PC-3 (cell line): ENCODE results near the gene TMEM250.

ENCODE experiments used
- EZH2 ChIP-seq: fragments of 300-600 bp; sonication (generic); IDR thresholded peaks from one replicate; pipeline ENCODE4 v1.6.1; 2017; ENCODE audit warnings: antibody characterized with exemption, mild to moderate bottlenecking, low read length; ENCODE audit not compliant: unreplicated experiment
- EZH2phosphoT487 ChIP-seq: fragments of 300-600 bp; sonication (generic); IDR thresholded peaks from 2 replicates; pipeline ENCODE4 v1.6.1; 2018; ENCODE audit warnings: mild to moderate bottlenecking, antibody characterized with exemption, low read length, borderline replicate concordance
- TF ChIP-seq, protein P1 (sequence below): fragments of 300-600 bp; sonication (generic); conservative IDR thresholded peaks from 2 replicates; pipeline ENCODE4 v1.5.1; 2017; ENCODE audit warnings: antibody characterized with exemption, low read depth, mild to moderate bottlenecking, low read length

DNA sequence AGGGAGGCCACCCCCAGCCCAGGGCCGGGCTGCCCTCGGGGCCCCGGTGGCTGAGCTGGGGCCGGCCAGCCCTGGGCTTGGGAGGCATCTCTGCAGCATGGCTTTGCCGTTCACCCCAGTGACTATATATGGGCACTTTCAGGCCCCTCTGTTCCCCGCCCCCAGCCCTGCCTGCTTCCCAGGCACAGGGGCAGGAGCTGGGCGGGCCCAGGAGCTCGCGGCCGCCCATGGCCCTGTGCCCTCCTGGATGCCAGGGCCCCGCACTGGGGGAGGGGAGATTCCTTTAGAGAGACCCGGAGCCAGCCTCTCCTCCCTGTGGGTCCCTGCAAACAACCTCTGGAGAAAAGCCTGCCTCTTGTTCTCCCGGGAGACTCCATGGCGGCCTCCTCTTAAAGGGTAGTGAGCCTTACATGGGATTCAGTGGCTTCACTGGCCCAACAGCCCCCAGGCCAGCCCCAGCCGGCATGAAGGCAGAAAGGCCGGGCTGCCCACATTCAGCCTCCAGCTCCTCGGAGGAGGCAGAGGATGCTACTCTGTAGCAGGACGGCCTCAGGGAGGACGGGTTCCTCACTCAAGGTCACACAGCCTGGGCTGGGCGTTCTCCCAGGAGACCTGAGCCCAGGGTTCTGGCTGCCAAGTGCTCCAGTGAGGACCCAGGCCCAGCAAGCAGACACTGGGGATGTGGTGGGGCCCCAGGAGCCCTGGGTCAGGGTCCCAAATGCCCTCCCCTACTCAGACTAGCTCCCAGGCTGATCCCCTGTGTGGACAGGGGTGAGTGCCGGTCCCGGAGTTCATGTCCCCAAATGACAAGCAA lies 27.7 kb downstream of the TMEM250 start:
- TF ChIP-seq, protein P1, sequence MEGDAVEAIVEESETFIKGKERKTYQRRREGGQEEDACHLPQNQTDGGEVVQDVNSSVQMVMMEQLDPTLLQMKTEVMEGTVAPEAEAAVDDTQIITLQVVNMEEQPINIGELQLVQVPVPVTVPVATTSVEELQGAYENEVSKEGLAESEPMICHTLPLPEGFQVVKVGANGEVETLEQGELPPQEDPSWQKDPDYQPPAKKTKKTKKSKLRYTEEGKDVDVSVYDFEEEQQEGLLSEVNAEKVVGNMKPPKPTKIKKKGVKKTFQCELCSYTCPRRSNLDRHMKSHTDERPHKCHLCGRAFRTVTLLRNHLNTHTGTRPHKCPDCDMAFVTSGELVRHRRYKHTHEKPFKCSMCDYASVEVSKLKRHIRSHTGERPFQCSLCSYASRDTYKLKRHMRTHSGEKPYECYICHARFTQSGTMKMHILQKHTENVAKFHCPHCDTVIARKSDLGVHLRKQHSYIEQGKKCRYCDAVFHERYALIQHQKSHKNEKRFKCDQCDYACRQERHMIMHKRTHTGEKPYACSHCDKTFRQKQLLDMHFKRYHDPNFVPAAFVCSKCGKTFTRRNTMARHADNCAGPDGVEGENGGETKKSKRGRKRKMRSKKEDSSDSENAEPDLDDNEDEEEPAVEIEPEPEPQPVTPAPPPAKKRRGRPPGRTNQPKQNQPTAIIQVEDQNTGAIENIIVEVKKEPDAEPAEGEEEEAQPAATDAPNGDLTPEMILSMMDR: no peak
- TF ChIP-seq EZH2phosphoT487: no peak
- TF ChIP-seq EZH2: no peak
